ENCODE measurements around the gene C11orf65. TPM values are rescaled to one million over a fixed set of nuclear protein-coding genes. Genes with fewer than 3 reads are reported as not detected.
"Not testable (repeated sequence)": the region's sequence is repeated elsewhere in the genome, so short reads cannot be mapped to it uniquely, and the experiment has no call there.

The C11orf65 gene
- total RNA-seq, 1 experiment from 2014 or later: 0.43 TPM

- H3K36me3 ChIP-seq (ENCODE audit: insufficient read depth, low read length, poor library complexity, severe bottlenecking): no peaks in the 10 kb centered on the region
- H3K27me3 ChIP-seq (replicated peaks; ENCODE audit: insufficient read depth, low read depth, low read length, poor library complexity): no peaks in the 10 kb centered on the region
- no peaks in the 10 kb centered on the region for H3K9me3 ChIP-seq (ENCODE audit: low read depth, low read length, poor library complexity, severe bottlenecking)
- CTCF ChIA-PET: no interaction called here
- no TSS peak for BruUV-seq (replicated peaks)
- no peak for DNase-seq (ENCODE audit: low spot score)
- intact Hi-C loops (cut with micrococcal nuclease; ENCODE audit: unreplicated experiment): no loop called here
- POLR2A ChIA-PET (ENCODE audit: low non-redundant PET): no interaction called here
- TF ChIP-seq EZH2 (IDR thresholded peaks at IDR 0.05; ENCODE audit: borderline replicate concordance, low read depth, low read length, poor library complexity, severe bottlenecking) (no peak), CTCF (conservative IDR thresholded peaks at IDR 0.05; ENCODE audit: low read depth, low read length) (no peak)
- no peak overlapping the region for H3K27ac ChIP-seq (ENCODE audit: low read depth, low read length, poor library complexity, severe bottlenecking)
- H3K4me1 ChIP-seq (ENCODE audit: insufficient read depth, low read length, poor library complexity, severe bottlenecking): no peaks in the 10 kb centered on the region
- H3K4me3 ChIP-seq (ENCODE audit: low read depth, low read length, poor library complexity, severe bottlenecking): no peak overlapping the region
Measured at GRCh38 chr11:108388576-108388975, 78.8 kb downstream of the C11orf65 start.

- H3K4me1 ChIP-seq (ENCODE audit: insufficient read depth, low read length, poor library complexity, severe bottlenecking); H3K27ac ChIP-seq (ENCODE audit: low read depth, low read length, poor library complexity, severe bottlenecking); H3K4me3 ChIP-seq (ENCODE audit: low read depth, low read length, poor library complexity, severe bottlenecking); BruUV-seq (replicated peaks); CTCF ChIA-PET; H3K27me3 ChIP-seq (replicated peaks; ENCODE audit: insufficient read depth, low read depth, low read length, poor library complexity); DNase-seq (ENCODE audit: low spot score); POLR2A ChIA-PET (ENCODE audit: low non-redundant PET); H3K9me3 ChIP-seq (ENCODE audit: low read depth, low read length, poor library complexity, severe bottlenecking); H3K36me3 ChIP-seq (ENCODE audit: insufficient read depth, low read length, poor library complexity, severe bottlenecking); intact Hi-C loops (cut with micrococcal nuclease; ENCODE audit: unreplicated experiment): not testable (repeated sequence)
Measured at GRCh38 chr11:108373505-108373904, 93.8 kb downstream of the C11orf65 start.

- Histone ChIP-seq H3K9me3 (ENCODE audit: low read depth, low read length, poor library complexity, severe bottlenecking) (no peaks in the 10 kb centered on the region), H3K27me3 (replicated peaks; ENCODE audit: insufficient read depth, low read depth, low read length, poor library complexity) (no peaks in the 10 kb centered on the region), H3K36me3 (ENCODE audit: insufficient read depth, low read length, poor library complexity, severe bottlenecking) (no peaks in the 10 kb centered on the region), H3K27ac (ENCODE audit: low read depth, low read length, poor library complexity, severe bottlenecking) (no peak overlapping the region), H3K4me1 (ENCODE audit: insufficient read depth, low read length, poor library complexity, severe bottlenecking) (no peaks in the 10 kb centered on the region), H3K4me3 (ENCODE audit: low read depth, low read length, poor library complexity, severe bottlenecking) (no peak overlapping the region)
- CTCF ChIA-PET: no interaction called here
- DNase-seq (ENCODE audit: low spot score): no peak
- intact Hi-C loops (cut with micrococcal nuclease; ENCODE audit: unreplicated experiment): no loop called here
- POLR2A ChIA-PET (ENCODE audit: low non-redundant PET): no interaction called here
- TF ChIP-seq CTCF (conservative IDR thresholded peaks at IDR 0.05; ENCODE audit: low read depth, low read length): no peak
- no peak for TF ChIP-seq EZH2 (IDR thresholded peaks at IDR 0.05; ENCODE audit: borderline replicate concordance, low read depth, low read length, poor library complexity, severe bottlenecking)
- BruUV-seq (replicated peaks): no TSS peak
Measured at GRCh38 chr11:108370990-108371389, 96.3 kb downstream of the C11orf65 start.

- ChIA-PET CTCF (interaction anchor here (0.6 kb wide), 1 partner anchor 212 kb away, joined by 3 read pairs; no protein-coding TSS in a partner anchor), POLR2A (ENCODE audit: low non-redundant PET) (no interaction called here)
- Histone ChIP-seq H3K36me3 (ENCODE audit: insufficient read depth, low read length, poor library complexity, severe bottlenecking) (peaks cover 3% of the 10 kb centered on the region), H3K4me1 (ENCODE audit: insufficient read depth, low read length, poor library complexity, severe bottlenecking) (no peaks in the 10 kb centered on the region), H3K4me3 (ENCODE audit: low read depth, low read length, poor library complexity, severe bottlenecking) (no peak overlapping the region), H3K27me3 (replicated peaks; ENCODE audit: insufficient read depth, low read depth, low read length, poor library complexity) (no peaks in the 10 kb centered on the region), H3K9me3 (ENCODE audit: low read depth, low read length, poor library complexity, severe bottlenecking) (no peaks in the 10 kb centered on the region), H3K27ac (ENCODE audit: low read depth, low read length, poor library complexity, severe bottlenecking) (no peak overlapping the region)
- no peak for DNase-seq (ENCODE audit: low spot score)
- intact Hi-C loops (cut with micrococcal nuclease; ENCODE audit: unreplicated experiment): no loop called here
- no TSS peak for BruUV-seq (replicated peaks)
- TF ChIP-seq EZH2 (IDR thresholded peaks at IDR 0.05; ENCODE audit: borderline replicate concordance, low read depth, low read length, poor library complexity, severe bottlenecking) (no peak), CTCF (conservative IDR thresholded peaks at IDR 0.05; ENCODE audit: low read depth, low read length) (no peak)
Measured at GRCh38 chr11:108370315-108370714, 97.0 kb downstream of the C11orf65 start.

All from A673 (cell line).